Gastrocnemius medialis (tissue), 4 donors: ENCODE results near the gene CAPN5.

Experiments
- POLR2A ChIP-seq, 2 donors: fragments of 450-650 bp; IDR thresholded peaks; one replicate each; pipeline ENCODE4 v1.6.1; 2017; ENCODE audit warnings: antibody characterized with exemption in 2 of 2, mild to moderate bottlenecking in 2 of 2, moderate library complexity in 2 of 2
- TF ChIP-seq, protein P1 (sequence below), 5 experiments: fragments of 450-650 bp in 3 of 5; fragments of 200-600 bp in 2 of 5; sonication (generic) in 2 of 5; IDR thresholded peaks in 4 of 5; conservative IDR thresholded peaks in 1 of 5; 1 replicate in 4 of 5; 2 replicates in 1 of 5; pipeline ENCODE4 v1.5.1; 2016 to 2019; ENCODE audit warnings: antibody characterized with exemption in 5 of 5, mild to moderate bottlenecking in 3 of 5, moderate library complexity in 3 of 5

DNA sequence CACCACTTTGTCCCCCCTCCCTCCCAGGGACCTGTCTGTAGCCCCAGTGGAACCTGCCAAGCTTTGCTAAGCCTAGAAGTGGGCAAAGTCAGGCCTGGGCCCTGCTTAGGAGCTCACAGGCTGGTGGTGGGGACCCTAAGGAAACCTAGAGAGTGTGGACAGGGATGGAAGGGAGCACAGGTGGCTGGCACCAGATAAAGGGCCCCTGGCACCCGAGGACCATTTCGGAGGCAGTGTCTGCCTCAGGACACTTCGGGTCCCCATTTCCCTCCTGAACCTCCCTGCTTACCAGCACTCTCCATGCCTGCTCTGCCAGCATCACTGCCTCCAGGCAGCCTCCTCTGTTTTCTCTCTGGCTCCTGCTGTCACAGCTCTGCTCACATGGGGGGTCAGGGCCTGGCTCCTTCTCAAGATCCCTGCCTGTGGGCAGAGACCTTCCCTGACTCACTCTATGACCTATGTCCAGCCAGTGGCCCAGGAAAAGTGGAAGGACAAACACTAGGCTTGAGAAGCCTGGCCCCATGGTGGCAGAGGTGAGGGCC, 22.3 kb downstream of the CAPN5 start:
- TF ChIP-seq, protein P1, sequence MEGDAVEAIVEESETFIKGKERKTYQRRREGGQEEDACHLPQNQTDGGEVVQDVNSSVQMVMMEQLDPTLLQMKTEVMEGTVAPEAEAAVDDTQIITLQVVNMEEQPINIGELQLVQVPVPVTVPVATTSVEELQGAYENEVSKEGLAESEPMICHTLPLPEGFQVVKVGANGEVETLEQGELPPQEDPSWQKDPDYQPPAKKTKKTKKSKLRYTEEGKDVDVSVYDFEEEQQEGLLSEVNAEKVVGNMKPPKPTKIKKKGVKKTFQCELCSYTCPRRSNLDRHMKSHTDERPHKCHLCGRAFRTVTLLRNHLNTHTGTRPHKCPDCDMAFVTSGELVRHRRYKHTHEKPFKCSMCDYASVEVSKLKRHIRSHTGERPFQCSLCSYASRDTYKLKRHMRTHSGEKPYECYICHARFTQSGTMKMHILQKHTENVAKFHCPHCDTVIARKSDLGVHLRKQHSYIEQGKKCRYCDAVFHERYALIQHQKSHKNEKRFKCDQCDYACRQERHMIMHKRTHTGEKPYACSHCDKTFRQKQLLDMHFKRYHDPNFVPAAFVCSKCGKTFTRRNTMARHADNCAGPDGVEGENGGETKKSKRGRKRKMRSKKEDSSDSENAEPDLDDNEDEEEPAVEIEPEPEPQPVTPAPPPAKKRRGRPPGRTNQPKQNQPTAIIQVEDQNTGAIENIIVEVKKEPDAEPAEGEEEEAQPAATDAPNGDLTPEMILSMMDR (IDR thresholded peaks at IDR 0.05 in 4 of 5, conservative IDR thresholded peaks at IDR 0.05 in 1 of 5), result no peak
- no peak for TF ChIP-seq POLR2A (IDR thresholded peaks at IDR 0.05)
